HG03565 (cell line): ENCODE results near the gene CD1C.
"Not testable (repeated sequence)": the region's sequence is repeated elsewhere in the genome, so short reads cannot be mapped to it uniquely, and the experiment has no call there.

Experiments used
- ATAC-seq: cut with Tn5 transposase; IDR thresholded peaks from one replicate; pipeline ENCODE4 v1.9.1; 2021; ENCODE audit warnings: mild to moderate bottlenecking, moderate library complexity; ENCODE audit not compliant: unreplicated experiment

The CD1C gene

DNA sequence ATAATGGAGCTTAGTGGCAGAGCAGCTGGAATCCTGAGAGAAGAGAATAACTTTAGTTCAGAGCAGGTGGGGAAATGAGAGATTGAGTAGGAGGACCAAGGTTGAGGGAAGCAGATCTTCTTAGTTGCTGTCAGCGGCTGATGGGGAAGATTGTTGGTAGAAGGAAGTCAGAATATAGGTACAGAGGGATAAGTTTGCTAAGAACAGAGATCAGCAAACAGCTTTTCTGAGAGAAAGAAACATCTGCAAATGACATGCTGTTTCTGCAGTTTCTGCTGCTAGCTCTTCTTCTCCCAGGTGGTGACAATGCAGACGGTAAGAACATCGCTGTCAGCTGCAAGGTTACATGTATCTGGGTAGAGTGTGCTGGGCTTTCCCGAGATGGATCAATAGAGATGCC lies at the start of gene CD1C:
TSS of gene CD1C (plus strand) at position 113 of the 400 bp plus-strand sequence. CDS start at position 255, 142 bp downstream.
- ATAC-seq, result no peak

GRCh38 chr1:158246650-158247049 lies 43.1 kb upstream of the CD1C start:
- ATAC-seq, result no peak

GRCh38 chr1:158248118-158248517 lies 41.6 kb upstream of the CD1C start:
- ATAC-seq, result peak; percentile 64

- ATAC-seq, result no peak
Measured at GRCh38 chr1:158248771-158249170, 41.0 kb upstream of the CD1C start.

DNA sequence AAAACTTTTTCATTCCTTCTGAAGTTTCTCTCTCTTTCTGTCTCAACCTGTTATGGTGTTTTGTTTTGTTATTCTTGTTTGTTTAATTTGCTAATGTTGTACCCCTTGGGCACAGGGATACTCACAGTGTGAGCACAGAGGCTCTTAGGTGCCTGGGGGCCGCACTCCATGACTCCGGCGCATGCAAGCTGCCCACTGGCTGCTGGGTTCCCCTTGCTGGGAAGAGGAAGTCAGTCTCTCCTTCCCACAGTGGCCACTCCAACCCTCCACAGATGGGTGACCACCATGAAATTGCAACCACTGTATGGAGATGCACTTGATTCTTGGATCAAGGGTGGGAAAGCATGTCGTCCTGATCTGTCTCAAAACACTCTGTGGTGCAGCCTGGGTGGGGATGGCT lies 40.1 kb upstream of the CD1C start:
- no peak for ATAC-seq

DNA sequence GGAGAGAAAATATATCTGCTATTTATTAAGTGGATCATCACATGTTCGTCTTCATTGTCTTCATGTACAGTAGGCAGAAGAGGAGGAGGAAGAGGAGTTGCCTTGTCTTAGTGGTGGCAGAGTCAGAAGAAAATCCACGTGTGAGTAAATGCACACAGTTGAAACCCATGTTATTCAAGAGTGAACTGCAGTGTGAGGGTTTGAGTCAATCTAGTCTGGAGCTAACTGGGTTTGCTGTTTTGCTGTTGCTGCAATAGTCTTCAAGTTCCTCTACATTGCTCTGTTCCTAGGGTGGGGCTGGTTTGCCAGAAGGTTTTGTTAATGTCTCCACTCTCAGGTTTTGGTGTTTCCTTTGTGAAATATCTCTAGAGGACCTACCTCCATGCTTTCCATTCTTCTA lies 38.6 kb upstream of the CD1C start:
- no peak for ATAC-seq

- no peak for ATAC-seq
Measured at GRCh38 chr1:158255656-158256055, 34.1 kb upstream of the CD1C start.

DNA sequence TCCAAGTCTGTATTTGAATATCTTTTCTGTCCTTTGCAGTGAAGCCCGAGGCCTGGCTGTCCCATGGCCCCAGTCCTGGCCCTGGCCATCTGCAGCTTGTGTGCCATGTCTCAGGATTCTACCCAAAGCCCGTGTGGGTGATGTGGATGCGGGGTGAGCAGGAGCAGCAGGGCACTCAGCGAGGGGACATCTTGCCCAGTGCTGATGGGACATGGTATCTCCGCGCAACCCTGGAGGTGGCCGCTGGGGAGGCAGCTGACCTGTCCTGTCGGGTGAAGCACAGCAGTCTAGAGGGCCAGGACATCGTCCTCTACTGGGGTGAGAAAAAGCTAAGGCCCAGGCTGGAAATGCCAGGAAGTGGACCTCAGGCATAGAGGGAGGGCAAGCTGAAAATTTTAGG lies 33.0 kb upstream of the CD1C start:
- ATAC-seq, result not testable (repeated sequence)

DNA sequence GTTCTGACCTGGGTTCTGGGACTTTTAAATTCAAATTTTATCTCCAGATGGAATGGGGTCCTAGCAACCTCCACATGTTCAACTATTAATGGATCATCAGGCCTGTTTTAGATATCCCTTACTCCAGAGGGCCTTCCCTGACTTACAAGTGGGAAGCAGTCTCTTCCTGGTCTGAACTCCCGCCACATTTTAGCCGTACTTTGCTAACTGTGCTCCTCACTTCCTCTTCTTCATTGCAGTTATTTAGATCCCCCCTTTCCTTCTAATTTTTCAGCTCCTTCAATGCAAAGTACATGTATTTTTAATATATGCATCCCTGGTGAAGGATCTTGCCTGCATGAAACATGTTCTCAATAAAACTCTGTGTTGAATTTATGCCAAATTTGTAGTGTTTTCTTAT lies 31.8 kb upstream of the CD1C start:
- ATAC-seq, result no peak

DNA sequence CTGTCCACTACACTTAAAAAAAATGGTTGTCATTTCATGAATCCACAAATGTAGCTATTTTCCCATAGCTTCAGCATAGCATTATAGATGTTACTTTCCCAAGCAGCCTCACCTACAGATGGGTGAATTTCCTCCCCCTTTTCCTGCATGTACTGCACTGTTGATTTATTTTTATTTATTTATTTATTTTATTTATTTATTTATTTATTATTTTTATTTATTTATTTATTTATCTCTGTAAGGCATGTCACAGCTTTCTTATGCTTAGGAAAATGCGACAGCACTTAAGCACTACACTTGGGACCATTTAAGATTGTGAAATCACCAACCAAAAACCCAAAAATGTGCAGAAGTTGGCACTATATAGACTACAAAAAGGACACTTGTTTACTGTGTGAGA lies 30.6 kb upstream of the CD1C start:
- no peak for ATAC-seq

DNA sequence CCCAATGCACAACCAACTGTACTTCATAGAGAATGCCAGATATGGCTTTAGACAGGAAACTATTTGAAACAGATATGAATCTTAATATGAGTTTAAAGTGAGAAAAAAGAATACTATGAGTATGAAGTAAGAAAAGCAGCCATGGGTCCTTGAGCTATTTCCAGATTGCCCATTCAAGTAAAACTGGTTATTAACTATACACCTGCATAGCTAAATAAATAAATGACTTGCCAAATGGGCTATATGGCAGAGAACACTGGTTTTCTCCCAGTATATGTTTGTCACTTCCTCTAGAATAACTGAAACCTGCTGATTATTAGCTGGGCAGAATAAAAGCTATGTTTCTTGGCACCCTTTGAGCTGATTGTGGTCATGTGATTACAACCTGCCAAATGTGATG lies 17.0 kb upstream of the CD1C start:
- no peak for ATAC-seq

- peak; percentile 69 for ATAC-seq
Measured at GRCh38 chr1:158274797-158275196, 14.9 kb upstream of the CD1C start.

DNA sequence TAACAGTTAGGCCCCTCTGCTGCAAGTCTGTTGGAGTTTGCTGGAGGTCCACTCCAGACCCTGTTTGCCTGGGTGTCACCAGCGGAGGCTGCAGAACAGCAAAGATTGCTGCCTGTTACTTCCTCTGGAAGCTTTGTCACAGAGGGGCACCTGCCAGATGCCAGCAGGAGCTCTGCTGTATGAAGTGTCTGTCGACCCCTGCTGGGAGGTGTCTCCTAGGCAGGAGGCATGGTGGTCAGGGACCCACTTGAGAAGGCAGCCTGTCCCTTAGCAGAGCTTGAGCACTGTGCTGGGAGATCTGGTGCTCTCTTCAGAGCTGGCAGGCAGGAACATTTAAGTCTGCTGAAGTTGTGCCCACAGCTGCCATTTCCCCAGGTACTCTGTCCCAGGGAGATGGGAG lies 7.3 kb upstream of the CD1C start:
- not testable (repeated sequence) for ATAC-seq

GRCh38 chr1:158283965-158284364 lies 5.8 kb upstream of the CD1C start:
- peak; percentile 57 for ATAC-seq

DNA sequence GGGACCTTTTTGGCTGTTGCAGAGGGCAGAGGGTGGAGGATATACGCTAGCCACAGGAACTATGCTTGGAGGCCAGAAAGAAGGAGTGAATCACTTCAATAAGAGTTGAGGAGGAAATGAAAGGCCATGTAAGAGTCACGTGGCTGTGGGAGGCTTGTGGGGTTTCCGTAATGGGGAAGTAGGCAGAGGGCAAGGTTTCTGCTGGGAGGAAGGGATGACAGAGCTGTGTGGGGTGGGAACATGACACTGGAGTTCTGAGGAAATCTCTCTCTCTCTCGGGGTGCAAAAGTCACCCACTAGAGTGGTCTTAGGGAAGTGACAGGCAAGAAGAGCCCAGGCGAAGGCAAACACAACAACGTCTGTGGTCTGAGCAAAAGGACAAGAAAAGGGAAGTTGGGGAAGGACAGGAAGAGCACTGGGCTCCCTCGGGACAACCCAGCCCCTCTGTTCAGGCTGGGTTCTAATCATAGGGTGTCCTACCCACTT lies 3.9 kb upstream of the CD1C start:
- ATAC-seq, result peak; percentile 58

GRCh38 chr1:158286487-158286886 lies 3.2 kb upstream of the CD1C start:
- no peak for ATAC-seq

GRCh38 chr1:158286941-158287346 lies 2.8 kb upstream of the CD1C start:
- ATAC-seq, result no peak

- ATAC-seq, result no peak
Measured at GRCh38 chr1:158290321-158290844, 660 bp downstream of the CD1C start.

DNA sequence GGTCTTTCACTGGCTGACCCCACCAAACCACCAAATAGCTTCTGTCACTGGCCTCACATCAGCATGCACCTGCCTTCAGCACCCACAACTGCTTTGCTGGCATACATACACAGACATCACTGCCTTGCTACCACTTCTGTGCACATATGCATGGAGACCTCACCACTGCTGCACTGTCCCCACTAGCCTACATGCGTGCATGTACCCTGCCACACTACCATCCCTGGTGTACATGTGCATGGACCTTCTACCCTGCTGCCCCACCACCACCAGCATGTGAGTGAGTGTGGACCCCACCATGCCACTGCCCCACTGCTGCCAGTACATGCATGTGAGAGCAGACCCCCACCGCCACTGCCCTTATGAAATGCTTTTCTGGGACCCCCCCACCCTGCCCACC lies 6.1 kb downstream of the CD1C start:
- ATAC-seq, result no peak

GRCh38 chr1:158310623-158311022 lies 20.9 kb downstream of the CD1C start:
- ATAC-seq, result peak; percentile 67

DNA sequence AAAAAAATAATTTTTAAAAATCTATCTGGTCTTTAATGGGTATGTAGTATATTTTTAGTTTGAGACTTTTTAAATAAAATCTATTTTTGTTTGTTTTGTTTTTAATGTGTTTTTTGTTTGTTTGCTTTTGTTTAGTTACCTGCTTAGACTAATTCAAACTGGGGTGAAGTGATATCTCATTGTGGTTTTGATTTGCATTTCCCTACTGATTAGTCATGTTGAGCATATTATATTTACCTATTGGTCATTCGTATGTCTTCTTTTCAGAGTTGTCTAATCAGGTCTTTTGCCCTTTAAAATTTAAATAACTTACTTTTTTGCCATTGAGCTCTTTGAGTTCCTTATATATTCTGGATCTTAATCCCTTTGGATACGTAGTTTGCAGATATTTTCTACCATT lies 21.3 kb downstream of the CD1C start:
- ATAC-seq, result peak; percentile 62

- no peak for ATAC-seq
Measured at GRCh38 chr1:158323866-158324265, 34.1 kb downstream of the CD1C start.

- no peak for ATAC-seq
Measured at GRCh38 chr1:158324395-158324794, 34.7 kb downstream of the CD1C start.
